Stimulated activated CD4-positive, alpha-beta T cell treated with anti-CD3 and anti-CD28 coated beads, Interleukin-15, amount 100 ng/mL, for 24 hours (primary cell): ENCODE data around the gene ZSCAN29.

Experiments
- DNase-seq: peaks from one replicate; pipeline ENCODE4 v3.0.0-alpha.2; 2020

ZSCAN29 gene

GRCh38 chr15:43346305-43346704 is 24.5 kb downstream of the ZSCAN29 start:
- DNase-seq: no peak

- DNase-seq: no peak
These were observed 40.1 kb downstream of the ZSCAN29 start for GRCh38 chr15:43330780-43331087.

GRCh38 chr15:43329960-43330779 is 40.7 kb downstream of the ZSCAN29 start, which contains the start of gene LCMT2:
Gene LCMT2 (minus strand): TSS chr15:43330573. CDS start chr15:43330489, 84 bp downstream.
- DNase-seq: peak; percentile 91

- DNase-seq: peak; percentile 11
These were observed 41.5 kb downstream of the ZSCAN29 start for GRCh38 chr15:43329217-43329959.

- DNase-seq: no peak
These were observed 45.7 kb downstream of the ZSCAN29 start for GRCh38 chr15:43325039-43325684.

- DNase-seq: no peak
These were observed 51.7 kb downstream of the ZSCAN29 start for GRCh38 chr15:43318990-43319771.

DNA sequence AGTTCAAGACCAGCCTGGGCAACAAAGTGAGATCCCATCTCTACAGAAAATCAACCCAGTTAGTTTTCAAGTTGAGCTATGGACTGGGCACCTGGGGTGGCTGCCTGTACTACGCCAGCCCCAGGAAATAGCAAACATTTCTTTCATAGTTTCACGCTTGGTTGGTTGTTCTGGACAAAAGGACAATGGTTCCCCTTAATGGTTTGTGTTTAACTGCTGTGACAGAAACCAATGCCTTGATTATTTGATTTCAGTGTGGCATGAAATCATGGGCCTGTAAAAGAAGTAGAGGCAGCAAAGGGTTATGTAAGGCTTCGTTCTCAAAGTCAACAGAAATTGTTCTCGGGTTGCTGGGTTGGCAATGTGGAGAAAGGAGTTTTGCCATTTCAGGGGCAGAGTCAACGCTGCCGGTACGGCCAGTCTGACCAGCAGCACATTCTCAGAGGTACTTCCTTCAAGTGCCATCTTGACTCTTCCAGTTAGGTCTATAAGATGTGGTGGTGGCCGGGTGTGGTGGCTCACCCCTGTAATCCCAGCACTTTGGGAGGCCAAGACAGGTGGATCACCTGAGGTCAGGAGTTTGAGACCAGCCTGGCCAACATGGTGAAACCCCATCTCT is 53.2 kb downstream of the ZSCAN29 start:
- no peak for DNase-seq

- DNase-seq: no peak
These were observed 53.9 kb downstream of the ZSCAN29 start for GRCh38 chr15:43316971-43317346.

DNA sequence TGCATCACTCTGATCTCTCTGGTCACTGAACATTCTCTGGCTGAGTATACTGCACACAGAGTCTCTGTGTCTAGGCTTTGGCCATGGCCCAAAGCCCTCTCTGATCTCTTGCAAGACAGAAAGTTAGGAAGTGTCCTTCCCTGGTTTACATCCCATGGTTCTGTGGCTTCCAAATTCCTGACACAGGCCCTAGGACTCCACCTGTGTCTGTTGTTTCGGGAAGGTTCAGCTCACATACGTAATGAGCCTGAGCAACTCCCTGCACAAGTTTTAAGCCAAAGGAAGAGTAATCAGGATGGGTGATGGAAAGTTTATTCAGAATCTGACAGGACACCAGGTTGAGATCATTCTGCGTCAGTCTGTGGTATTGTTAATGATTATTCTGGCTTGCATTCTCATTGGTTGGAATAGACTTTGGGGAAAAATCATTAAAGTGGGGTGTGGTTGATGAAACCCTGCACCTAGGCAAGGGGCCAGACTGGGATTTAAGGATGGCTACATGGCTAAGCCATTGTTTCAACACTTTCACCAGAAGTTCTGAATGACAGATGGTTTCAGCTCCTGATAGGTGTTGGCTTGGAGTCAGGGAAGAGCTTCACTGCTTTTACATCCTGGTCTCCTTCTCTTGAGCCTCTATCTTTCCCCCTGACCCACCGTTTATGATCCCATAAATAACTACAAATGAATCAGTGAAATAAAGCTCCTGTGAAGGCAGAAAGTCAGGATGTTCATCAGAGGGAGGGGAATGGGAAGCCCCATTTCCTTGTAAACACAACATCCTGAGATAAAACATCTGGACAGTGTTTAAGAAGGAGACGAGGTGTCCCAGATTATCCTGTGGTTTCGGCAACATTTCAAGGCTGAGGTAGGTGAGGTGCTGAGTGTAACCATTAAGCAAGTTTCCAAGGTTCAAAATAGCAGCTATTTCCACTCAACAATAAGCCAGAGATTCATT is 54.5 kb downstream of the ZSCAN29 start:
- no peak for DNase-seq

- DNase-seq: no peak
These were observed 56.7 kb downstream of the ZSCAN29 start for GRCh38 chr15:43314171-43314570.

- DNase-seq: no peak
These were observed 58.5 kb downstream of the ZSCAN29 start for GRCh38 chr15:43312378-43312777.
